ENCODE results near the gene COQ3.

COQ3 gene

GRCh38 chr6:99331531-99331930 is 62.5 kb downstream of the COQ3 start:
- Histone ChIP-seq H3K4me1 (ENCODE audit: insufficient read depth, low read length) (peaks cover 5% of the 10 kb centered on the region; the same call in 1 of the 2 replicates), H3K9ac (ENCODE audit: low read depth, low read length) (no peak overlapping the region)

DNA sequence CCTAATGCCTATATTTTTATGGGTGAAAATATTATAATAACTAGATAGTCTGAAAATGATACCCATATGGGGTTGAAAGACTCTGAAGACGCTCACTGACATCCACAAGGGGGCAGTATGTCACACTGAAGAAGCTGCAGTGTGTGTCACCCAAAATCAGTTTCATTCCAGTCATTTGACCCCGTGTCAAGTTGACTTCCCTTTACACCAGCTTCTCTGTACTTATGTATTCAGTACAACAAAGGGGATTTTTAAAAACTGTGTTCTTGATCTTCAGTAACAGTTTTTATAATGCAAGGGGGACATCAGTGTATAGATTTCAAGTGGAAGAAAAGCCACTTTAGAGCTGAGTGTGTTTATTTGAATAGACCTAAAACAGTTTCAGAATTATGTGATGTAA is 63.8 kb downstream of the COQ3 start:
- H3K36me3 ChIP-seq (ENCODE audit: insufficient read depth, low read length): peaks cover 3% of the 10 kb centered on the region; the same call in 1 of the 2 replicates
- H3K9ac ChIP-seq (ENCODE audit: low read depth, low read length): no peak overlapping the region
- H3K9me3 ChIP-seq (ENCODE audit: control insufficient read depth, insufficient read depth, low read length): no peaks in the 10 kb centered on the region
- peaks cover 5% of the 10 kb centered on the region; the same call in 1 of the 2 replicates for H3K4me1 ChIP-seq (ENCODE audit: insufficient read depth, low read length)

More at GRCh38 chr6:99331531-99331930, 62.5 kb downstream of the COQ3 start:
- H3K36me3 ChIP-seq (ENCODE audit: insufficient read depth, low read length): peaks cover 3% of the 10 kb centered on the region; the same call in 1 of the 2 replicates
- no peaks in the 10 kb centered on the region for H3K9me3 ChIP-seq (ENCODE audit: control insufficient read depth, insufficient read depth, low read length)

DNA sequence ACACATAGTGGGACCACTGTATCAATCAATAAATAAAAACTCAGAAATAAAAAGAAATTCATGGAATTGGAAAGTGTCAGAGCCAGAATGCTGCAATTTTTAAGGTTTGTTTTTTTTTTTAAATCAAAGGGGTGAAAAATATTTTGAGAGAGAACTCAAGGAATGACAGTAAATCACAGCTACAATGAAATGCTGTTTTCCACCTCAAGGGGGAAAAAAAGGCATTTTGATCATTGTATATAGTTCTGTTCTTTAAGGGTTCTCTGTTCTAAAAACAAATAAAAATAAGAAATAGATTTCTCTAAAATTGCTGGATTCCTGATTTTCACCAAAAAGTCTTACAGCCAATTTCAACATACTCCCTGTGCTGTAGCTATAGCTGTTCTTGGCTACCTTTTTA is 69.0 kb downstream of the COQ3 start:
- H3K36me3 ChIP-seq (ENCODE audit: insufficient read depth, low read length): peaks cover 3% of the 10 kb centered on the region; the same call in 1 of the 2 replicates
- H3K9me3 ChIP-seq (ENCODE audit: control insufficient read depth, insufficient read depth, low read length): no peaks in the 10 kb centered on the region
- no peaks in the 10 kb centered on the region for H3K4me1 ChIP-seq (ENCODE audit: insufficient read depth, low read length)
- no peak overlapping the region for H3K9ac ChIP-seq (ENCODE audit: low read depth, low read length)

Measured in ES-I3 (cell line).